GM12865 (cell line): ENCODE results near the gene ZBTB7C.

ENCODE experiments used
- DNase-seq: peaks from one replicate; pipeline ENCODE4 v3.0.0; 2010; ENCODE audit warnings: low read depth
- H3K4me3 ChIP-seq: 2 replicates; pipeline ENCODE4 v1.5.1; 2011; ENCODE audit warnings: mild to moderate bottlenecking, low read depth, low read length, control low read depth
- TF ChIP-seq, protein P1 (sequence below): IDR thresholded peaks from 2 replicates; pipeline ENCODE4 v1.5.1; 2011; ENCODE audit warnings: low read length, control low read depth, low read depth, inconsistent platforms; ENCODE audit not compliant: insufficient read depth; ENCODE audit errors: missing control alignments

ZBTB7C gene

GRCh38 chr18:48136051-48136826, 272.9 kb downstream of the ZBTB7C start:
- no peak for DNase-seq
- H3K4me3 ChIP-seq, result no peak overlapping the region
- TF ChIP-seq, protein P1, sequence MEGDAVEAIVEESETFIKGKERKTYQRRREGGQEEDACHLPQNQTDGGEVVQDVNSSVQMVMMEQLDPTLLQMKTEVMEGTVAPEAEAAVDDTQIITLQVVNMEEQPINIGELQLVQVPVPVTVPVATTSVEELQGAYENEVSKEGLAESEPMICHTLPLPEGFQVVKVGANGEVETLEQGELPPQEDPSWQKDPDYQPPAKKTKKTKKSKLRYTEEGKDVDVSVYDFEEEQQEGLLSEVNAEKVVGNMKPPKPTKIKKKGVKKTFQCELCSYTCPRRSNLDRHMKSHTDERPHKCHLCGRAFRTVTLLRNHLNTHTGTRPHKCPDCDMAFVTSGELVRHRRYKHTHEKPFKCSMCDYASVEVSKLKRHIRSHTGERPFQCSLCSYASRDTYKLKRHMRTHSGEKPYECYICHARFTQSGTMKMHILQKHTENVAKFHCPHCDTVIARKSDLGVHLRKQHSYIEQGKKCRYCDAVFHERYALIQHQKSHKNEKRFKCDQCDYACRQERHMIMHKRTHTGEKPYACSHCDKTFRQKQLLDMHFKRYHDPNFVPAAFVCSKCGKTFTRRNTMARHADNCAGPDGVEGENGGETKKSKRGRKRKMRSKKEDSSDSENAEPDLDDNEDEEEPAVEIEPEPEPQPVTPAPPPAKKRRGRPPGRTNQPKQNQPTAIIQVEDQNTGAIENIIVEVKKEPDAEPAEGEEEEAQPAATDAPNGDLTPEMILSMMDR, result no peak

DNA sequence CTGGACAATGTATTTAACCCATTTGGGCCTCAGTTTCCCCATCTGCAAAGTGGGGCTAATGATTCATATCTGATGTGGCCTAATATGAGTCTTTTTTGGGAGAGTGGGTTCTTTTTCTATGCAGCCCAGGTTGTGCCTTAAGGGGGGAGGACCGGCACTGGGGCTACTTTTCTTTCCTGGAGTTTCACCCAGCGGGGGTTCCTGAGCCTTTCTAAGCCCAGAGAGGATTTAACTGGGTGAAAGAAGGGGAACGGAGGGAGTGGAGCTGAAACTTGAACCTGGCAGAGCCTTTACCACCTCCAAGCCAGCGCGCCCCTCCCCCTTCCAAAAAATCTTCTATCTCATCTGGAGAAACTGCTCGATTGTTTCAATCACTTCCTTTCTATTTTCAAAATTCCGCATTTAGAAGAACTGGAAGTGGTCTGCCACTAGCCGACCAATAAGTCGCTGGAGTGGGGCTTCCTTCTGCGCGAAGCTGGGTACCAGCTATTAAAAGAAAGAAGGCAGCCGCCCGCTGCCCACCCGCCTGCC, 273.7 kb downstream of the ZBTB7C start:
- H3K4me3 ChIP-seq, result no peak overlapping the region
- TF ChIP-seq, protein P1, result no peak
- no peak for DNase-seq

DNA sequence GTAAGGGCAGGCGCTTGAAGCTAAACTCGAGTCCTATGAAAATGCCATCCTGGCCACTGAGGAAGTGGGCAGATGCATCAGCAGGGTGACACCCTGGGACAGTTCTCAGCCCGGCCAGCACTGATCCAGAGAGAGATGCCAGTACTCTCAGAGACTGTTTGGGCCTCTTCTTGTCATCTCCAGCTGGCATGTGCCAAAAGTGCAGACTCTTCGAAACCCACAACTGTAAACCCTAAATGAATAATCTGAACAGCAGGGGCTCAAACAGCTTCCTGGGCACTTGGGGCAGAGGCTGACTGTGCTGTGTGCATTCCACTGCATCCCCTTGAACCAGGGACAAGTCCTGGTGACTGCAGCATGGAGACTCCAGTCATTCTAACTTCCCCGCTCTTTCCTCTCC, 274.6 kb downstream of the ZBTB7C start:
- no peak for DNase-seq
- TF ChIP-seq, protein P1, result no peak
- no peak overlapping the region for H3K4me3 ChIP-seq

- H3K4me3 ChIP-seq, result no peak overlapping the region
- TF ChIP-seq, protein P1, result no peak
- no peak for DNase-seq
Observed at GRCh38 chr18:48133671-48134251, 275.4 kb downstream of the ZBTB7C start.

GRCh38 chr18:48132797-48133655, 276.2 kb downstream of the ZBTB7C start:
- TF ChIP-seq, protein P1, result no peak
- DNase-seq, result no peak

GRCh38 chr18:48131042-48131441, 278.1 kb downstream of the ZBTB7C start:
- TF ChIP-seq, protein P1, result no peak
- DNase-seq, result no peak

More at GRCh38 chr18:48132797-48133655, 276.2 kb downstream of the ZBTB7C start:
- H3K4me3 ChIP-seq, result no peak overlapping the region

More at GRCh38 chr18:48131042-48131441, 278.1 kb downstream of the ZBTB7C start:
- no peak overlapping the region for H3K4me3 ChIP-seq
